HepG2 (cell line): ENCODE measurements around the gene CD151. TPM values are rescaled to one million over a fixed set of nuclear protein-coding genes. Genes with fewer than 3 reads are reported as not detected.

Experiments used
- PAF1 ChIP-seq: IDR thresholded peaks from 2 replicates; pipeline ENCODE4 v1.6.1; 2016; ENCODE audit warnings: missing genetic modification reagents, missing compliant biosample characterization
- POLR2AphosphoS5 ChIP-seq: IDR thresholded peaks from 2 replicates; pipeline ENCODE4 v1.6.1; 2012; ENCODE audit warnings: low read depth, low read length
- POLR2G ChIP-seq: fragments of 200-400 bp; formaldehyde crosslinking; IDR thresholded peaks from 2 replicates; pipeline ENCODE4 v1.6.1; 2018; ENCODE audit warnings: mild to moderate bottlenecking, low read depth, low read length, moderate library complexity
- polyA plus RNA-seq, 8 experiments: library from polyadenylated mRNA; depleted of rRNA in 3 of 8; stranded (reverse) in 7 of 8; unstranded in 1 of 8; fragments of >200 nt; fragmentation: Illumina TruSeq in 4 of 8; extraction: Trizol in 4 of 8; gene quantifications; 2 replicates each; pipeline versions ENCODE4 v1.2.1 to v1.2.3, GENCODE V29; 2011 to 2016; ENCODE audit warnings: low read depth in 4 of 8, missing spikeins in 1 of 8, mixed read lengths in 1 of 8; ENCODE audit not compliant: insufficient read depth in 1 of 8
- total RNA-seq, 5 experiments: library from RNA; depleted of rRNA; stranded (reverse); fragments of >200 nt; fragmentation: Illumina TruSeq; extraction: Trizol; gene quantifications; 2 replicates each; pipeline ENCODE4 v1.2.3, GENCODE V29; 2016; ENCODE audit warnings: low read depth in 1 of 5
- TF ChIP-seq, protein P1 (sequence below): sonication (generic); formaldehyde crosslinking; IDR thresholded peaks from 2 replicates; pipeline ENCODE4 v1.4.0; 2020; ENCODE audit warnings: missing genetic modification reagents
- TF ChIP-seq, protein P2 (sequence below): sonication (generic); formaldehyde crosslinking; IDR thresholded peaks from 2 replicates; pipeline ENCODE4 v1.5.1; 2020; ENCODE audit warnings: mild to moderate bottlenecking, missing genetic modification reagents, moderate library complexity
- TF ChIP-seq, protein P3 (sequence below): sonication (generic); formaldehyde crosslinking; conservative IDR thresholded peaks from 2 replicates; pipeline ENCODE4 v1.8.1; 2023; ENCODE audit warnings: missing genetic modification reagents

The CD151 gene
- total and polyA plus RNA-seq, 2 of the 13 experiments (the other 11 are each of a cell fraction or from before 2014, with no cell fraction given), result 125 to 197 TPM

DNA sequence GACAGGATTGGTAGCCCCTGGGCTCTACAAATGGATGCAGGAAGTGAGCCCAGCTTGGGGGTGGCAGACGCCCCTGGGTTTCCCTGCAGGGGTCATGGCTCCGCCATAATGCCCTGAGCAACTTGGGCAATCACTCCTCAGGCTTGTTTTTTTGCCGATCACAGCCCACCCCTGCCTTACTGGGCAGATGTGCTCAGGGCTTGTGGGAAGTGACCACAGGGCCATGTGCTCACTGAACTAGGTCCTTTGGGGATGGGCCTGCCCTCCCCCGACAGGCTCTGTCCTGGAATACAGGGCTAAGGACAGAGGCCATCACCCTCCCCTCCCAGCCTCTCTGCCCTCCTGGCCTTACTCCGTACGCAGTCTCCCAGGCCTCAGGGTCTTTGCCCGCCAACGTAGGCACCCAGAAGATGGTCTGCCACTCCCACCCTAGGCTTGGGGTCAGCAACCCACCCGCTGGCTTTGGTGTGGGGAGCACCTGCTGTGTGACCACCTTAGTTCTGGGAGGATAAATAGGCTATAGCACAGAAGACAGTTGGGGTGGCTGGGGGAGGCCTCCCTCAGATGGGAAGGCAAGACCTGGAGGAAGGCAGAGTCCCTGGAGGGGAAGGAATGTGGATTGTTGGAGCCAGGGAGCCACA lies 19.2 kb upstream of the CD151 start (continued):
- TF ChIP-seq, protein P1, sequence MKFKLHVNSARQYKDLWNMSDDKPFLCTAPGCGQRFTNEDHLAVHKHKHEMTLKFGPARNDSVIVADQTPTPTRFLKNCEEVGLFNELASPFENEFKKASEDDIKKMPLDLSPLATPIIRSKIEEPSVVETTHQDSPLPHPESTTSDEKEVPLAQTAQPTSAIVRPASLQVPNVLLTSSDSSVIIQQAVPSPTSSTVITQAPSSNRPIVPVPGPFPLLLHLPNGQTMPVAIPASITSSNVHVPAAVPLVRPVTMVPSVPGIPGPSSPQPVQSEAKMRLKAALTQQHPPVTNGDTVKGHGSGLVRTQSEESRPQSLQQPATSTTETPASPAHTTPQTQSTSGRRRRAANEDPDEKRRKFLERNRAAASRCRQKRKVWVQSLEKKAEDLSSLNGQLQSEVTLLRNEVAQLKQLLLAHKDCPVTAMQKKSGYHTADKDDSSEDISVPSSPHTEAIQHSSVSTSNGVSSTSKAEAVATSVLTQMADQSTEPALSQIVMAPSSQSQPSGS, result no peak
- TF ChIP-seq POLR2AphosphoS5, result peak; percentile 33; the same call in 1 of the 2 replicates
- TF ChIP-seq POLR2G, result peak; percentile 46
- TF ChIP-seq, protein P2, sequence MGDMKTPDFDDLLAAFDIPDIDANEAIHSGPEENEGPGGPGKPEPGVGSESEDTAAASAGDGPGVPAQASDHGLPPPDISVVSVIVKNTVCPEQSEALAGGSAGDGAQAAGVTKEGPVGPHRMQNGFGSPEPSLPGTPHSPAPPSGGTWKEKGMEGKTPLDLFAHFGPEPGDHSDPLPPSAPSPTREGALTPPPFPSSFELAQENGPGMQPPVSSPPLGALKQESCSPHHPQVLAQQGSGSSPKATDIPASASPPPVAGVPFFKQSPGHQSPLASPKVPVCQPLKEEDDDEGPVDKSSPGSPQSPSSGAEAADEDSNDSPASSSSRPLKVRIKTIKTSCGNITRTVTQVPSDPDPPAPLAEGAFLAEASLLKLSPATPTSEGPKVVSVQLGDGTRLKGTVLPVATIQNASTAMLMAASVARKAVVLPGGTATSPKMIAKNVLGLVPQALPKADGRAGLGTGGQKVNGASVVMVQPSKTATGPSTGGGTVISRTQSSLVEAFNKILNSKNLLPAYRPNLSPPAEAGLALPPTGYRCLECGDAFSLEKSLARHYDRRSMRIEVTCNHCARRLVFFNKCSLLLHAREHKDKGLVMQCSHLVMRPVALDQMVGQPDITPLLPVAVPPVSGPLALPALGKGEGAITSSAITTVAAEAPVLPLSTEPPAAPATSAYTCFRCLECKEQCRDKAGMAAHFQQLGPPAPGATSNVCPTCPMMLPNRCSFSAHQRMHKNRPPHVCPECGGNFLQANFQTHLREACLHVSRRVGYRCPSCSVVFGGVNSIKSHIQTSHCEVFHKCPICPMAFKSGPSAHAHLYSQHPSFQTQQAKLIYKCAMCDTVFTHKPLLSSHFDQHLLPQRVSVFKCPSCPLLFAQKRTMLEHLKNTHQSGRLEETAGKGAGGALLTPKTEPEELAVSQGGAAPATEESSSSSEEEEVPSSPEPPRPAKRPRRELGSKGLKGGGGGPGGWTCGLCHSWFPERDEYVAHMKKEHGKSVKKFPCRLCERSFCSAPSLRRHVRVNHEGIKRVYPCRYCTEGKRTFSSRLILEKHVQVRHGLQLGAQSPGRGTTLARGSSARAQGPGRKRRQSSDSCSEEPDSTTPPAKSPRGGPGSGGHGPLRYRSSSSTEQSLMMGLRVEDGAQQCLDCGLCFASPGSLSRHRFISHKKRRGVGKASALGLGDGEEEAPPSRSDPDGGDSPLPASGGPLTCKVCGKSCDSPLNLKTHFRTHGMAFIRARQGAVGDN (CRISPR knock-in tag), result peak; percentile 31
- TF ChIP-seq, protein P3, sequence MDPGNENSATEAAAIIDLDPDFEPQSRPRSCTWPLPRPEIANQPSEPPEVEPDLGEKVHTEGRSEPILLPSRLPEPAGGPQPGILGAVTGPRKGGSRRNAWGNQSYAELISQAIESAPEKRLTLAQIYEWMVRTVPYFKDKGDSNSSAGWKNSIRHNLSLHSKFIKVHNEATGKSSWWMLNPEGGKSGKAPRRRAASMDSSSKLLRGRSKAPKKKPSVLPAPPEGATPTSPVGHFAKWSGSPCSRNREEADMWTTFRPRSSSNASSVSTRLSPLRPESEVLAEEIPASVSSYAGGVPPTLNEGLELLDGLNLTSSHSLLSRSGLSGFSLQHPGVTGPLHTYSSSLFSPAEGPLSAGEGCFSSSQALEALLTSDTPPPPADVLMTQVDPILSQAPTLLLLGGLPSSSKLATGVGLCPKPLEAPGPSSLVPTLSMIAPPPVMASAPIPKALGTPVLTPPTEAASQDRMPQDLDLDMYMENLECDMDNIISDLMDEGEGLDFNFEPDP (CRISPR knock-in tag), result no peak
- TF ChIP-seq PAF1, result peak; percentile 91
